PC-3 (cell line): Measurements from ENCODE around the gene MCUB. TPM values are rescaled to one million over a fixed set of nuclear protein-coding genes. Genes with fewer than 3 reads are reported as not detected.

Experiments
- ATAC-seq: fragments of 200-7000 bp; cut with Tn5 transposase; 2 replicates; pipeline ENCODE4 v1.9.1; 2020; ENCODE audit warnings: mild to moderate bottlenecking, moderate library complexity
- BruUV-seq: library from RNA; stranded (reverse); fragments of 400-500 nt; replicated peaks from 2 replicates; lab custom pipeline; 2021; lab: Mats Ljungman, UMichigan
- CTCF ChIA-PET: fragments of 300-600 bp; sonication (Branson Sonifier 250); formaldehyde crosslinking; loops from one replicate; lab custom pipeline; 2022; ENCODE audit warnings: antibody characterized with exemption; lab: Charles Lee
- POLR2A ChIA-PET: fragments of 300-600 bp; sonication (Branson Sonifier 250); formaldehyde crosslinking; loops from one replicate; lab custom pipeline; 2022; ENCODE audit warnings: antibody characterized with exemption; ENCODE audit not compliant: unreplicated experiment; lab: Charles Lee
- DNase-seq: peaks from one replicate; pipeline ENCODE4 v3.0.0-alpha.2; 2015
- H2AFZ ChIP-seq: fragments of 300-600 bp; sonication (generic); 2 replicates; pipeline ENCODE4 v1.6.0; 2016; ENCODE audit warnings: antibody characterized with exemption, low read length
- H3F3A ChIP-seq: fragments of 300-600 bp; sonication (generic); one replicate; pipeline ENCODE4 v1.6.0; 2017; ENCODE audit warnings: antibody characterized with exemption, low read length, control low read depth, mild to moderate bottlenecking; ENCODE audit not compliant: unreplicated experiment
- H3K27ac ChIP-seq: fragments of 300-600 bp; sonication (generic); 2 replicates; pipeline ENCODE4 v1.5.1; 2016; ENCODE audit warnings: mild to moderate bottlenecking, low read length
- H3K27me3 ChIP-seq: fragments of 300-600 bp; sonication (generic); 2 replicates; pipeline ENCODE4 v1.6.1; 2016; ENCODE audit warnings: low read length, mixed read lengths
- H3K36me3 ChIP-seq: fragments of 300-600 bp; sonication (generic); 2 replicates; pipeline ENCODE4 v1.6.1; 2016; ENCODE audit warnings: low read depth, mixed run types, low read length, mixed read lengths
- H3K4me1 ChIP-seq: fragments of 300-600 bp; sonication (generic); 2 replicates; pipeline ENCODE4 v1.5.1; 2016; ENCODE audit warnings: low read length; ENCODE audit not compliant: insufficient read depth
- H3K4me2 ChIP-seq: fragments of 300-600 bp; sonication (generic); 2 replicates; pipeline ENCODE4 v1.6.0; 2016; ENCODE audit warnings: low read length
- H3K4me3 ChIP-seq: fragments of 300-600 bp; sonication (generic); 2 replicates; pipeline ENCODE4 v1.5.1; 2016; ENCODE audit warnings: mild to moderate bottlenecking, low read length, mixed read lengths
- H3K79me2 ChIP-seq: fragments of 300-600 bp; sonication (generic); 2 replicates; pipeline ENCODE4 v1.6.1; 2017; ENCODE audit warnings: low read length, mixed read lengths
- H3K9ac ChIP-seq: fragments of 300-600 bp; sonication (generic); 2 replicates; pipeline ENCODE4 v1.6.0; 2016; ENCODE audit warnings: mild to moderate bottlenecking, low read length
- H3K9me2 ChIP-seq: fragments of 300-600 bp; sonication (generic); replicated peaks from 2 replicates; pipeline ENCODE4 v1.6.1; 2016; ENCODE audit warnings: mixed run types, low read length, mixed read lengths
- H3K9me3 ChIP-seq: fragments of 300-600 bp; sonication (generic); 2 replicates; pipeline ENCODE4 v1.6.1; 2016; ENCODE audit warnings: low read length, mixed read lengths
- H4K20me1 ChIP-seq: fragments of 300-600 bp; sonication (generic); 2 replicates; pipeline ENCODE4 v1.6.1; 2016; ENCODE audit warnings: low read length, mixed read lengths
- CTCF ChIP-seq: fragments of 300-600 bp; sonication (generic); conservative IDR thresholded peaks from 2 replicates; pipeline ENCODE4 v1.5.1; 2017; ENCODE audit warnings: antibody characterized with exemption, low read depth, mild to moderate bottlenecking, low read length
- EZH2 ChIP-seq: fragments of 300-600 bp; sonication (generic); IDR thresholded peaks from one replicate; pipeline ENCODE4 v1.6.1; 2017; ENCODE audit warnings: antibody characterized with exemption, mild to moderate bottlenecking, low read length; ENCODE audit not compliant: unreplicated experiment
- EZH2phosphoT487 ChIP-seq: fragments of 300-600 bp; sonication (generic); IDR thresholded peaks from 2 replicates; pipeline ENCODE4 v1.6.1; 2018; ENCODE audit warnings: mild to moderate bottlenecking, antibody characterized with exemption, low read length, borderline replicate concordance
- intact Hi-C: fragments of 100-400 bp; cut with micrococcal nuclease; formaldehyde crosslinking; loops from 2 replicates; pipeline ENCODE4 v1.9.0; 2023
- total RNA-seq: library from RNA; depleted of rRNA; stranded (reverse); fragments of >200 nt; gene quantifications from 2 replicates; pipeline ENCODE4 v1.2.3, GENCODE V29; 2014

MCUB gene
- total RNA-seq, 1 experiment from 2014 or later, result 18.4 TPM

DNA sequence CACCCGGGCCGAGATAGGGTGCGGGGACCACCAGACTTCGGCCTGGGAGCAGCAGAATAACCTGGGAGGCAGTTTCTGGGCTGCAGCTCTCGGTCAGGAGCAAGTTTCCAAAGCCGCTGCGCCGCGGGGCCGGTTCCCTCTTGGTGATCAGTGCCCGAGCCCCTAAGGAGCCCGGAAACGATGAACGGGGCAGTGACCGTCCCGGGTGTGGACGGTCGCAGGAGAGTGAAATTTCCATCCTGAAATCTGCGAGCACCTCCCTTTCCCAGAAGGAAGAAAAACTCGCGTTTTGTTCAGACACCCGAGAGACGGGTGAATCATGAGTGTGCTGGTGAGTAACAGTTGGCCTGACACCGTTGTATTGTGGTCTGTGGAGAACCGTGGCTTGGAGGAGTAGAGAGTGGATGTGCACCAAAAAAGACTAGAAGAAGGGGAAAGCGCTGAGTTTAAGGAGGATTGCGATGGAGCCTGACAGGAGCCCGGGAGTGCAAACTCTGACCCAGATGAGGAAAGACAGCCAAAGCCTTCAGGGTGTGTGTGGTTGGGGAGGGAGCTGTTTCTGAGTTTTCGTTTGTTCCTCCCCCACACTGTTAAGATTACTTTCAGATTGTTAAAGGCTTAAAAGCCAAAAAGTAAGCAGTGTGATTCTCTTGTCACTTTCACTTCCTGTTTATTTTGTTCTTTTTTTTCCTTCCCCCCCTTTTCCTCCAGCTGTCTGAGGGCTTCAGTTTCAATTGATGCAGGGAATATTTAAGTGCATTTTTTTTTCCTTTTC lies 828 bp downstream of the MCUB start:
- CTCF ChIA-PET, result interaction anchor here (0.6 kb wide), 2 partner anchors 81 to 171 kb away, joined by 3 to 9 read pairs; no protein-coding TSS in a partner anchor
- peak overlapping the region; percentile 76 for H3K9ac ChIP-seq
- H3K27ac ChIP-seq, result peak overlapping the region; percentile 73
- peaks cover 15% of the 10 kb centered on the region for H3K4me1 ChIP-seq
- no peaks in the 10 kb centered on the region for H3K27me3 ChIP-seq
- intact Hi-C loops, result loop anchor here (2.0 to 5.0 kb wide), 3 partner anchors 70 to 129 kb away; partner anchors contain the start of gene SEC24B
- no peaks in the 10 kb centered on the region for H3K9me3 ChIP-seq
- DNase-seq (peak; percentile 64), ATAC-seq (peak; percentile 62)
- peaks cover 30% of the 10 kb centered on the region for H3K79me2 ChIP-seq
- H3K4me3 ChIP-seq, result peak overlapping the region; percentile 96
- no peak for TF ChIP-seq CTCF
- no peak for TF ChIP-seq EZH2
- H2AFZ ChIP-seq, result peak overlapping the region; percentile 86
- H3F3A ChIP-seq, result peaks cover 4% of the 10 kb centered on the region
- H3K36me3 ChIP-seq, result no peaks in the 10 kb centered on the region
- POLR2A ChIA-PET, result no interaction called here
- TSS peak; percentile 40 for BruUV-seq
- peak overlapping the region; percentile 98 for H3K4me2 ChIP-seq
- H3K9me2 ChIP-seq, result no peaks in the 10 kb centered on the region
- no peaks in the 10 kb centered on the region for H4K20me1 ChIP-seq

DNA sequence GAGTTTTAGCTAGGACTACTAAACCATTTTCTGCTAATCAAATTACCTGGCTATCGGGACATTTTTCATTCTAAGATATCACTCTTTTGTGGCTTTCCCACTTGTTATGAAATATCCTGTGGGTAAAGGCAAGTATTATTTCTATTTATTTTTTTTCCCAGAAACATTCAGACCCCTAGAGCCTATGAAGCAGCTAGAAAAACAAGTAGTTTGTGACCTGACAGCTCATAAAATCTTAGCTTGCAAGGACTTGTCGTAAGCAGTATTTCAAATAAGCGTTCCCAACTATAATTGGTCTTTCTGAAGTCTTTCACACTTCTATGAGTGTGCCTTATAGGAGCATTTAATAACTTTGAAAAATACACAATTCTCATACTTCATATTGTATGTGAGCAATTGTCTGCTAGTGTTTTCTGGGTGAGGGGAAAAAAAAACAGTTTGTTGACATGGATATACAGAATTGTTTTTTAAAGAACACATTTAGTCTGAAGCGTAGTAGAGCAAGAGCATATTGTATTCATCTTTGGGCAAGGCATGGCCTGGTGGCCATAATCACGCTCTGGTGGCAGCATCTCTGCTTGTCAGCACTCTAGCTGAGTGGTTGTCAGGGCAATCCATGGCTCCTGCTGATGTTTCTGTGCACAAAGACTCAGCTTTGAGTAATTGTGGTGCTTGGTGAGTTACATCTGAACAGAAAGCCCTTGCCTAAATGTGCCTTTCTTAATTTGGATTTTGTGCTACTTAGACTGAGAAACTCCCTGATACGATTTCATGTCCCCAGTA lies 2.6 kb downstream of the MCUB start:
- ChIA-PET CTCF (no interaction called here), POLR2A (no interaction called here)
- Histone ChIP-seq H2AFZ (no peak overlapping the region), H3K9ac (no peak overlapping the region), H3K4me1 (peaks cover 15% of the 10 kb centered on the region), H3K36me3 (no peaks in the 10 kb centered on the region), H3K27me3 (no peaks in the 10 kb centered on the region), H3F3A (peaks cover 4% of the 10 kb centered on the region), H3K79me2 (peaks cover 30% of the 10 kb centered on the region), H3K9me3 (no peaks in the 10 kb centered on the region), H4K20me1 (no peaks in the 10 kb centered on the region), H3K4me2 (no peak overlapping the region), H3K27ac (no peak overlapping the region), H3K4me3 (no peak overlapping the region), H3K9me2 (no peaks in the 10 kb centered on the region)
- no peak for DNase-seq
- no peak for ATAC-seq
- TF ChIP-seq CTCF (no peak), EZH2phosphoT487 (no peak), EZH2 (no peak)
- intact Hi-C loops, result loop anchor here (5.0 kb wide), 2 partner anchors 95 to 130 kb away; partner anchors contain the start of gene SEC24B
- BruUV-seq, result no TSS peak
